Lower lobe of right lung (tissue), 2 donors: ENCODE results near the gene ETS1. TPM values are rescaled to one million over a fixed set of nuclear protein-coding genes. Genes with fewer than 3 reads are reported as not detected.

ENCODE experiments used
- ATAC-seq, 2 donors: fragments of 200-7000 bp; cut with Tn5 transposase; one replicate each; pipeline ENCODE4 v1.9.1; 2020 to 2022; ENCODE audit warnings: mild to moderate bottlenecking in 2 of 2, moderate library complexity in 2 of 2
- DNase-seq: peaks from one replicate; pipeline ENCODE4 v3.0.0-alpha.2; 2020
- H3K27ac ChIP-seq: fragments of 200-600 bp; one replicate; pipeline ENCODE4 v1.8.0; 2022
- H3K27me3 ChIP-seq: fragments of 200-600 bp; one replicate; pipeline ENCODE4 v1.8.0; 2022; ENCODE audit warnings: low read depth
- H3K36me3 ChIP-seq: fragments of 200-600 bp; one replicate; pipeline ENCODE4 v1.8.0; 2022; ENCODE audit warnings: mild to moderate bottlenecking
- H3K4me1 ChIP-seq: fragments of 200-600 bp; one replicate; pipeline ENCODE4 v1.8.0; 2022
- H3K4me3 ChIP-seq: fragments of 200-600 bp; one replicate; pipeline ENCODE4 v1.8.0; 2022; ENCODE audit warnings: mild to moderate bottlenecking
- H3K9me3 ChIP-seq: fragments of 200-600 bp; one replicate; pipeline ENCODE4 v1.8.0; 2022
- intact Hi-C: fragments of 100-400 bp; cut with DNase I; formaldehyde crosslinking; loops from one replicate; pipeline ENCODE4 v1.11.0; 2022
- total RNA-seq: library from RNA; stranded (reverse); fragmentation: NEBNext Ultra II Directional; extraction: Animal tissue kit (Norgen Biotek cat#: 25700); gene quantifications from one replicate; pipeline ENCODE4 v1.2.1, GENCODE V29; 2021
- TF ChIP-seq, protein P1 (sequence below): fragments of 200-600 bp; IDR thresholded peaks from one replicate; pipeline ENCODE4 v1.8.0; 2022; ENCODE audit warnings: antibody characterized with exemption, mild to moderate bottlenecking
- donor health status: DM: no; HTN: yes; CAD: no; lungs with severe emphysema.

The ETS1 gene
- total RNA-seq, 1 donor from 2014 or later, result 123 TPM

DNA sequence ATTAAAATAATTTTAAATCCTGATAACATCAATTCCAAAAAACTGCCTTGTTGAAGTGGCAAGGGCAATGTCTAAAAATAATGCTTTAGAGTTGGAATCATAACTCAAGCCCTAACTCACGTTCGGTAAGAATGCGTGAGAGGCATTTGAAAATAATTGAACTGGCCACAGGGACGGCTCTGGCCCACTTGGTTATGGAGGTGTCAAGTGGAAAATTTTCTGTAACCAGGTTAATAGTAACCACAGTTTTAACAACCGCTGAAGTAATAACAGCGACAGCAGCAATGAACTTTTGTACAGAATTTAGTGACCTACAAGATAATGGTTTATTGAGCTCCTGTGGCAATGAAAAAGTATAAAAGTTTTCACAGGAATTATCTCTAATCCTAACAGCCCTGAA is 79.4 kb downstream of the ETS1 start:
- Histone ChIP-seq H3K9me3 (no peaks in the 10 kb centered on the region), H3K27ac (peak overlapping the region; percentile 83), H3K4me1 (peaks cover 99% of the 10 kb centered on the region), H3K4me3 (peak overlapping the region; percentile 39), H3K36me3 (peaks cover 13% of the 10 kb centered on the region), H3K27me3 (no peaks in the 10 kb centered on the region)
- DNase-seq (no peak), ATAC-seq (peak; percentile 30 to 53)
- intact Hi-C loops, result no loop called here
- TF ChIP-seq, protein P1, sequence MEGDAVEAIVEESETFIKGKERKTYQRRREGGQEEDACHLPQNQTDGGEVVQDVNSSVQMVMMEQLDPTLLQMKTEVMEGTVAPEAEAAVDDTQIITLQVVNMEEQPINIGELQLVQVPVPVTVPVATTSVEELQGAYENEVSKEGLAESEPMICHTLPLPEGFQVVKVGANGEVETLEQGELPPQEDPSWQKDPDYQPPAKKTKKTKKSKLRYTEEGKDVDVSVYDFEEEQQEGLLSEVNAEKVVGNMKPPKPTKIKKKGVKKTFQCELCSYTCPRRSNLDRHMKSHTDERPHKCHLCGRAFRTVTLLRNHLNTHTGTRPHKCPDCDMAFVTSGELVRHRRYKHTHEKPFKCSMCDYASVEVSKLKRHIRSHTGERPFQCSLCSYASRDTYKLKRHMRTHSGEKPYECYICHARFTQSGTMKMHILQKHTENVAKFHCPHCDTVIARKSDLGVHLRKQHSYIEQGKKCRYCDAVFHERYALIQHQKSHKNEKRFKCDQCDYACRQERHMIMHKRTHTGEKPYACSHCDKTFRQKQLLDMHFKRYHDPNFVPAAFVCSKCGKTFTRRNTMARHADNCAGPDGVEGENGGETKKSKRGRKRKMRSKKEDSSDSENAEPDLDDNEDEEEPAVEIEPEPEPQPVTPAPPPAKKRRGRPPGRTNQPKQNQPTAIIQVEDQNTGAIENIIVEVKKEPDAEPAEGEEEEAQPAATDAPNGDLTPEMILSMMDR, result no peak

DNA sequence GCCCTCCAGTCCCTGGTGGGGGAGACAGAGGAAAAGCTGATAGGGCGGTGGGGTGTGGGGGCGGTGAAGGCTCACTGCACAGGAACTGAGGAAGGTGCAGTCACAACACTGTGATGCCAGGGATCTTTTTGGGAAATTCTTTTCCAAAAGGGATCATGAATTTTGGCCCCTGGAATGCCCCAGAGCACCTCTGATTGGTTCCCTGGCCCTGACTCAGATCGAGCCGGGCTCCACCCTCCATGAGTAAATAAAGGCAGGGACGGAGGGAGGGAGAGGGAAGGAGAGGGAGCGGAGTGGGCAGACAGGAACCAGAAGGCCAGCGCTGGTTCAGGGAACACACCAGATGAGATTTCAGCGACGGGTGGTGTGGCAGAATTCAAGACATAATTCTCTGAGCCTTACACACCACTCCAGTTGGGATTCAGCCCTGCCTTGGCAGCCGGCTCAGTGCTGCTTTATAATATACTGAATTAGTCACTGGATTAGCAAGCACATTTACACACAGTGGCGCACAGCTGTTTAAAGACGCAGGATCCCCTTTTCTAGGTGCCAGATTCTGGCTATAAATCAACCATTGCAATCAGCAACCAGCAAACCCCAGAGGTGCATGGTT is 80.3 kb downstream of the ETS1 start:
- peak overlapping the region; percentile 83 for H3K27ac ChIP-seq
- intact Hi-C loops, result no loop called here
- H3K4me1 ChIP-seq, result peaks cover 99% of the 10 kb centered on the region
- H3K9me3 ChIP-seq, result no peaks in the 10 kb centered on the region
- peaks cover 6% of the 10 kb centered on the region for H3K36me3 ChIP-seq
- H3K27me3 ChIP-seq, result no peaks in the 10 kb centered on the region
- TF ChIP-seq, protein P1, result no peak
- H3K4me3 ChIP-seq, result peak overlapping the region; percentile 39
- DNase-seq (peak; percentile 70), ATAC-seq (peak; percentile 92)

DNA sequence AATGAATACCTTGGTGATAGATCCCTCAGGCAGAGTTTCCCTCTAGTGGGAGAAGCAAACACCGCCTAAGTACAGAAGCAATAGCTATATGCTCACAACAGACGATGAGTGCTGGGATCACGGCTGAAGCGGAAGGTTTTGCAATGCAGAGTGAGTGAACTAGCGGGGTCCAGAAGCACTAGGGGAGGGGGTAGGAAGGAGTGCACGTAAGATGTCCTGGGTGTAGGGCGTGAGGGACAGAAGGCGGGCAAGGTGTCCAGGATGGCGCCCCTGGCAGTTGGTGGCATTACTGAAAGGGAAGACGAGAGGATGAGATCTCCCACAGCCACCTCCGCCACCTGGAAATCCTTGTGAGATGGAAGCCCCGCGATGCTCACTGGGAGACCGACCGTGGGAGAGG is 81.0 kb downstream of the ETS1 start:
- DNase-seq (no peak), ATAC-seq (no peak)
- peak overlapping the region; percentile 39 for H3K4me3 ChIP-seq
- peak overlapping the region; percentile 83 for H3K27ac ChIP-seq
- no peaks in the 10 kb centered on the region for H3K9me3 ChIP-seq
- TF ChIP-seq, protein P1, result no peak
- H3K36me3 ChIP-seq, result peaks cover 6% of the 10 kb centered on the region
- intact Hi-C loops, result no loop called here
- H3K27me3 ChIP-seq, result no peaks in the 10 kb centered on the region
- peaks cover 99% of the 10 kb centered on the region for H3K4me1 ChIP-seq

DNA sequence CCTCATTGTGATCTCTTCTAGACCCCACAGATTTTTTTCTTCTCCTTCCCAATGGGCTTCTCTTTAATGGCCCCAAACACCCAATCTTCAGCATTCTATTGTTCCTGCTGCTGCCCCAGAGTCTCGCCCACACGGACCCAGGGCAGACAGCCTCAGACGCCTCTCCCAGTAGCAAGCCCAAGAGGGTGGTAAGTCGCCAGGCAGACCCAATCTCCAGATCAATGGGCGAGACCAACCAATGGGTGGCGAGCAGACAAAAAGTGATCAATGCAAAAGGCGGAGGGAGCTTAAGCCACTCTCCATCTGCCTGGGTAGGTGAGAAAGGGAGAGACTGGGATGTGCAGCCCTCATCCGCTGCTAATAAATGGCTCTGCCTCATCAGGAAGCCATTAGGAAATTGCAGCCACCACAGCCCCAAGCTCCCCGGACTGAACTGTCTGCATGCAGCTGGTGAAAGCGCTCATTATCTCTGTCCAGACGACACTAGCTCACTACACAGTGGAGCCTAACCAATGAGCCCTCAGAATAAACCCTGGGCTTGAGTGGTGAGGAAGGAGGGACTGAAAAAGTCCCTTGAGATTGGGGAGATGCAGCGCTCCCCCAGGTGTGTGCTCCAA is 81.8 kb downstream of the ETS1 start:
- TF ChIP-seq, protein P1, result no peak
- H3K4me3 ChIP-seq, result no peak overlapping the region
- H3K27me3 ChIP-seq, result no peaks in the 10 kb centered on the region
- DNase-seq (no peak), ATAC-seq (no peak)
- H3K9me3 ChIP-seq, result no peaks in the 10 kb centered on the region
- intact Hi-C loops, result no loop called here
- peak overlapping the region; percentile 83 for H3K27ac ChIP-seq
- peaks cover 6% of the 10 kb centered on the region for H3K36me3 ChIP-seq
- H3K4me1 ChIP-seq, result peaks cover 99% of the 10 kb centered on the region

DNA sequence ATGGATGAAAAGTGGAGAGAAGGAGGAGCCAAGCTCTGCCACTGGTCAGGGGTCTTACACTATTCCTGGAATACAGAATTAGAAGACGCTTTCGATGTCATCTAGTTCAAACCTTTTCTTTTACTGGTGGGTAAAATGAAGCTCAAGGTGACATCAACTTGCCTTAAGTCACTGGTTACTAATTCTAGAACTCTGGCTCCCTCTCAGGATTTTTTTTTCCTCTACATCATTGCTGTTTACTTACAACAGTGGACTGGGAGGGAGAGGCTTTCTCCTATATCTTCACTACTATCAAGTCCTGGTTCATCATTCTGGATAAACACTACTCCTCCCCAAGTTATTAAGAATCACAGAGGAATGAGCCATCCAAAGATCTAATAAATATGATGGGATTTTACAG is 82.9 kb downstream of the ETS1 start:
- TF ChIP-seq, protein P1, result no peak
- H3K27me3 ChIP-seq, result no peaks in the 10 kb centered on the region
- DNase-seq, result no peak
- H3K4me3 ChIP-seq, result no peak overlapping the region
- peaks cover 99% of the 10 kb centered on the region for H3K4me1 ChIP-seq
- ATAC-seq, result no peak
- intact Hi-C loops, result no loop called here
- no peak overlapping the region for H3K27ac ChIP-seq
- peaks cover 6% of the 10 kb centered on the region for H3K36me3 ChIP-seq
- no peaks in the 10 kb centered on the region for H3K9me3 ChIP-seq
